GM20000 (cell line): ENCODE results near the gene RGCC.
"Not testable (repeated sequence)": the region's sequence is repeated elsewhere in the genome, so short reads cannot be mapped to it uniquely, and the experiment has no call there.

Source experiments
- DNase-seq: peaks from one replicate; pipeline ENCODE4 v3.0.0; 2012; ENCODE audit warnings: low spot score
- CTCF ChIP-seq: IDR thresholded peaks from 2 replicates; pipeline ENCODE4 v1.5.1; 2012; ENCODE audit warnings: mild to moderate bottlenecking, control low read depth; ENCODE audit errors: extremely low read depth, missing control alignments

RGCC gene

GRCh38 chr13:41416276-41416675 is 41.1 kb upstream of the RGCC start:
- no peak for TF ChIP-seq CTCF
- no peak for DNase-seq

GRCh38 chr13:41418027-41418426 is 39.3 kb upstream of the RGCC start:
- no peak for TF ChIP-seq CTCF
- no peak for DNase-seq

GRCh38 chr13:41418731-41419130 is 38.6 kb upstream of the RGCC start:
- DNase-seq: no peak
- no peak for TF ChIP-seq CTCF

GRCh38 chr13:41419206-41419605 is 38.1 kb upstream of the RGCC start:
- TF ChIP-seq CTCF: no peak
- no peak for DNase-seq

GRCh38 chr13:41420146-41420545 is 37.2 kb upstream of the RGCC start:
- TF ChIP-seq CTCF: no peak

GRCh38 chr13:41421330-41421729 is 36.0 kb upstream of the RGCC start:
- DNase-seq: not testable (repeated sequence)

More at GRCh38 chr13:41420146-41420545, 37.2 kb upstream of the RGCC start:
- DNase-seq: no peak

- DNase-seq: not testable (repeated sequence)
These were observed 35.4 kb upstream of the RGCC start for GRCh38 chr13:41421983-41422382.

- DNase-seq: not testable (repeated sequence)
These were observed 34.1 kb upstream of the RGCC start for GRCh38 chr13:41423259-41423658.

GRCh38 chr13:41424675-41425074 is 32.7 kb upstream of the RGCC start:
- not testable (repeated sequence) for DNase-seq

GRCh38 chr13:41426047-41426446 is 31.3 kb upstream of the RGCC start:
- TF ChIP-seq CTCF: no peak
- no peak for DNase-seq
